A549 treated with CpdA at 1 μM for 4 hours (cell line): ENCODE results near the gene PI4KA. TPM values are rescaled to one million over a fixed set of nuclear protein-coding genes. Genes with fewer than 3 reads are reported as not detected.

Experiments used
- total RNA-seq: library from RNA; stranded (reverse); fragments of 200-300 nt; extraction: Qiagen RNA extraction; gene quantifications from 5 replicates; pipeline ENCODE4 v1.2.3, GENCODE V29; 2022; ENCODE audit warnings: low read depth

PI4KA gene
- total RNA-seq, result 19.4 to 24.8 TPM (median 21.1 TPM) in 5 replicates

GRCh38 chr22:20858615-20859416 is at the start of gene PI4KA, which contains the start of gene SNAP29:
Gene PI4KA, minus strand, starts transcription at chr22:20858811. Its CDS starts 86 bp downstream, at chr22:20858725.
Gene SNAP29, plus strand, starts transcription at chr22:20859007. Its CDS starts 104 bp downstream, at chr22:20859111.

GRCh38 chr22:20773793-20774212 is 84.8 kb downstream of the PI4KA start, which contains the start of gene SERPIND1:
Gene SERPIND1, plus strand, starts transcription at chr22:20774113. Its CDS starts 5,200 bp downstream, at chr22:20779313.

Other genes starting within 250 kb of the PI4KA start
- 0.07 TPM in 1 of 5 replicates, not detected in the others for gene SERPIND1, start 84.7 kb downstream of the PI4KA start, total RNA-seq
- 16.1 to 19.4 TPM (median 17.1 TPM) in 5 replicates for gene SNAP29, start 196 bp upstream of the PI4KA start, total RNA-seq
- 21.4 to 25.8 TPM (median 22.4 TPM) in 5 replicates for gene CRKL, start 58.6 kb upstream of the PI4KA start, total RNA-seq
- gene AIFM3, start 108.4 kb upstream of the PI4KA start, total RNA-seq, result 2.0 to 4.6 TPM (median 3.5 TPM) in 5 replicates
- 14.4 to 20.8 TPM (median 17.0 TPM) in 5 replicates for gene LZTR1, start 123.5 kb upstream of the PI4KA start, total RNA-seq
- gene THAP7, start 143.3 kb upstream of the PI4KA start, total RNA-seq, result 14.9 to 27.8 TPM (median 25.0 TPM) in 5 replicates
- gene P2RX6, start 156.4 kb upstream of the PI4KA start, total RNA-seq, result 0.51 to 1.1 TPM (median 0.56 TPM) in 5 replicates
- gene SLC7A4, start 173.8 kb upstream of the PI4KA start, total RNA-seq, result not detected in 5 replicates
- 0.03 TPM in 1 of 5 replicates, not detected in the others for gene LRRC74B, start 187.1 kb upstream of the PI4KA start, total RNA-seq